PC-3 (cell line): Measurements from ENCODE around the gene TOR1B.

Experiments used
- EZH2phosphoT487 ChIP-seq: fragments of 300-600 bp; sonication (generic); IDR thresholded peaks from 2 replicates; pipeline ENCODE4 v1.6.1; 2018; ENCODE audit warnings: mild to moderate bottlenecking, antibody characterized with exemption, low read length, borderline replicate concordance
- TF ChIP-seq, protein P1 (sequence below): fragments of 300-600 bp; sonication (generic); conservative IDR thresholded peaks from 2 replicates; pipeline ENCODE4 v1.5.1; 2017; ENCODE audit warnings: antibody characterized with exemption, low read depth, mild to moderate bottlenecking, low read length

GRCh38 chr9:129770741-129771140, 32.2 kb upstream of the TOR1B start:
- TF ChIP-seq, protein P1, sequence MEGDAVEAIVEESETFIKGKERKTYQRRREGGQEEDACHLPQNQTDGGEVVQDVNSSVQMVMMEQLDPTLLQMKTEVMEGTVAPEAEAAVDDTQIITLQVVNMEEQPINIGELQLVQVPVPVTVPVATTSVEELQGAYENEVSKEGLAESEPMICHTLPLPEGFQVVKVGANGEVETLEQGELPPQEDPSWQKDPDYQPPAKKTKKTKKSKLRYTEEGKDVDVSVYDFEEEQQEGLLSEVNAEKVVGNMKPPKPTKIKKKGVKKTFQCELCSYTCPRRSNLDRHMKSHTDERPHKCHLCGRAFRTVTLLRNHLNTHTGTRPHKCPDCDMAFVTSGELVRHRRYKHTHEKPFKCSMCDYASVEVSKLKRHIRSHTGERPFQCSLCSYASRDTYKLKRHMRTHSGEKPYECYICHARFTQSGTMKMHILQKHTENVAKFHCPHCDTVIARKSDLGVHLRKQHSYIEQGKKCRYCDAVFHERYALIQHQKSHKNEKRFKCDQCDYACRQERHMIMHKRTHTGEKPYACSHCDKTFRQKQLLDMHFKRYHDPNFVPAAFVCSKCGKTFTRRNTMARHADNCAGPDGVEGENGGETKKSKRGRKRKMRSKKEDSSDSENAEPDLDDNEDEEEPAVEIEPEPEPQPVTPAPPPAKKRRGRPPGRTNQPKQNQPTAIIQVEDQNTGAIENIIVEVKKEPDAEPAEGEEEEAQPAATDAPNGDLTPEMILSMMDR, result no peak
- TF ChIP-seq EZH2phosphoT487, result no peak
